ENCODE results near the gene AGTPBP1.

The AGTPBP1 gene

DNA sequence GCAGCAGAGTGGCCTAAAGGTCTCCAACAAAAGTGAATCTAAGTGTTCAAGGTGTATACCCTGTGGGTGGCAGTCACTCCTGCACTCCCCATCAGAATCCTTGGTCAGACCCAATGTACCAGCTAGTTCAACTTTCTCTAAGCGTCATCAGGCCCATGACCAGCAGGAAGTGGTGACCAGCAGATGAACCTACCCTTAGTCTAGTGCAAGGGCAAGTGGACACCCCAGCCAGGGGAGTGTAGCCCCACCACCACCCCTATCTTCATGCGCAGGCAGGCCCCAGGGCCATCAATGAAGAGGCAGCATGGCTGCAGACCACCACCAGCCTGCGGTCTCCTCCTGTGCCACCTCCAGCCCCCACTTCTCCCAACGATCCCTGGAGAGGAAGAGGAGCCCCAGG, 213.1 kb downstream of the AGTPBP1 start:
- DNase-seq = no peak

DNA sequence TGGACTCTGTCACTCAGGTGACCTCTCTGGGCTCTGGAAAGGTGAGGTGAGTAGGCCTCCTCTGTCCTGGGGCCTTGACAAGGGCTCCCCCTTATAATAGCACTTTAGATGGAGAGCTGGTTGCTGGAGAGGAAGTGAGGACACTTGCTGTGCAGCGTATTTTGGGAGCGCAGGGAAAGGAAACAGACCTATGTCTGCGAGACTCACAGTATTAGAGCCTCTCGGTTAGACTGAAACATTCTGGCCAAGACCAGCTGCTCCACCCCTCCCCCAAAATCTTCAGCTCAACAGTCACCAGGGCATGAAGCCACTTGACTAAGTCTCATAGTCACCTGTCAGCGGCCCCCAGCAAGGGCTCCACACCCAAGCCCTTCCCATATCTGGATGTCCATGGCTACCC, 213.6 kb downstream of the AGTPBP1 start:
- DNase-seq = no peak

DNA sequence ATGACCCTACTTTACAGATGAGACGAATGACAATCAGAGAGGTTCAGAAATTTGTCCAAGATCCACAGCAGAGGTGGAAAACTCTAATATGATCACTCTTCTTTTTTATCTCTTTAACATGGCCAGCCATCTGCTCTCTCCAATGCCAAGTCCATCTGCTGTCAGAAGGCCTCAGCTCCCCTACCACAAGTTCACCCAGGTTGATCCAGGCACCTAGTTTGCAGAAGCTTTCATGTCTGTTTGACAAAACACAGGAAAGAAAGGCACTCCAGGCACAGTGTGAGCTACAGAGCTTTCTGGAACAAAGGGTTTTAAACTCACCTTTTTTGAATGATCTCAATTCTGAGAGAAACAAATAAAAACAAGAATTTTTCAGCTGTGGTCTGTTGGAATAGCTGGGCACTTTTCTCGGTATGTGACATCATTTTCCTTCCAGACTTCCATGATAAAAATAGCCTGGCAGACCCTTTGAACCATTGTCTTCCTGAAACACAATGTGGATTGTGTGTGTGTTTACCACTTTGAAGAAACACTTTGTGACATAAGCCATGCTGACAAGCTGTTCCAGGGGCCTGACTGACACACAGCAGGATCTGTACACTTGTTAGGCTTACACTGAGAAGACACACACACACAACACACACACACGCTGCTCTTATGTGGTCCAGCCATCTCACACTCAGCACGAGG, 214.3 kb downstream of the AGTPBP1 start:
- no peak for DNase-seq

DNA sequence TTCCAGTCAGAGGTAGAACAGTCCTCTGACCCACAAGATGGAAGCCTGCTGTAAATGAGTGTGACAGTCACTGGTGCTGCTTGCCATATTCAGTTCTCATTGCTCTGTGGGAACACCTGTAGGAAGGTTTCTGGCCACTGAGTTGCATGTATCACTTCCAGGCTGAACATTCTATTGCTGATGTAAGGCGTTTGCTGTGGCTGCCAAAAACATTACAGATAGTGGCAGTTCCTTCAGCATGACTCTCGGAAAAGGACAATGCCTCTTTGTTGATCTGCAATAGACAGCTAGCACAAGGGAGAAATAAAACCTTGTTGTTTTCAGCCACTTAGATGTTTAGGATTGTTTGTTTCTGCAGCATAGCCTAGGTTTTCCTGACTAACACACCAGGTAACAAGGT, 217.2 kb downstream of the AGTPBP1 start:
- no peak for DNase-seq

DNA sequence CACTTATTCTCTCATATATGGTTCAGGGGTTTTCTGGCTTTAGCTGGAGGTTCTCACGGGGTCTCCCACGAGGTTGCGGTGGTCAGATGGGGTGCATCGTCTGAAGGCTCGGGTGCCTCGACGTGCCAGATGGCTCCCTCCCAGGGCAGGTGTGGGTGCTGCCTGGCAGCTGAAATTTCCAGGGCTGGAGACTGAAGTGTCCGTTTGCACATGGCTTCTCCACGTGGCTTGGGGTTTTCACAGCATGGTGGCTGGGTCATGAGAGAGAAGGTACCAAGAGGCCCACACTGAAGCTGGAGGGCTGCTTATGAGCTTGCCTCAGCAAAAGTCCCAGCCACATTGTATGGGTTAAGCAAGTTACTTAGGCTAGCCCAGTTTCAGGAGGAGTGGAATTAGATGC, 218.6 kb downstream of the AGTPBP1 start:
- no peak for DNase-seq

DNA sequence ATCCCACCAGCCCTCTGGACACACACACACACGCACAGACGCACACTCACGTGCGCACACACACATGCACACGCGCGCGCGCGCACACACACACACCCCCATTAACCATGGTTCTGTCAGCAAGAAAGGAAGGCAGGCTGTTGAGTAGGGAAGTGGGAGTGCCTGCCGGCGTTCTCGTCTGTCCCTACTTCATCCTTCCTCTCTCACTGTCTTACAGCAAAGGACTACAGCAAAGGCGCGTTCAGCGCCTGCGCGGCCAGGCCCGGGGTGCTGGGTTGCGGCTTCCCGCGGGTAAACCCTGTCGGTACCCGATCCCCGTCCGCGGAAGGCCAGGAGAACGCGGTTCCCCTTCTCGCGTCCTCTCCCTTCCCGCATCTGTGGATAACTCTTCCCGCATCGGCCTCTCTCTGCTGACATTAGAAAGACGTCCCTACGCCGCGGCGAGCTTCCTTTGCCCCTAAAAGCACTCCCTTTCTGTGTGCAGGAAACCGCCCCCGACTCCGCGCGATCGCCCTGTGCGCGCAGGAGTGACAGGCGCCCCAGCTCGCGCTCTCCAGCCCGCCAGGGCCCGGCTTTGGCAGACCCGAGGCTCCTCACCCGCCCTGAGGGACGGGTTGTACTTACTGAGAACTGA, 219.2 kb downstream of the AGTPBP1 start:
- peak; percentile 58 for DNase-seq

DNA sequence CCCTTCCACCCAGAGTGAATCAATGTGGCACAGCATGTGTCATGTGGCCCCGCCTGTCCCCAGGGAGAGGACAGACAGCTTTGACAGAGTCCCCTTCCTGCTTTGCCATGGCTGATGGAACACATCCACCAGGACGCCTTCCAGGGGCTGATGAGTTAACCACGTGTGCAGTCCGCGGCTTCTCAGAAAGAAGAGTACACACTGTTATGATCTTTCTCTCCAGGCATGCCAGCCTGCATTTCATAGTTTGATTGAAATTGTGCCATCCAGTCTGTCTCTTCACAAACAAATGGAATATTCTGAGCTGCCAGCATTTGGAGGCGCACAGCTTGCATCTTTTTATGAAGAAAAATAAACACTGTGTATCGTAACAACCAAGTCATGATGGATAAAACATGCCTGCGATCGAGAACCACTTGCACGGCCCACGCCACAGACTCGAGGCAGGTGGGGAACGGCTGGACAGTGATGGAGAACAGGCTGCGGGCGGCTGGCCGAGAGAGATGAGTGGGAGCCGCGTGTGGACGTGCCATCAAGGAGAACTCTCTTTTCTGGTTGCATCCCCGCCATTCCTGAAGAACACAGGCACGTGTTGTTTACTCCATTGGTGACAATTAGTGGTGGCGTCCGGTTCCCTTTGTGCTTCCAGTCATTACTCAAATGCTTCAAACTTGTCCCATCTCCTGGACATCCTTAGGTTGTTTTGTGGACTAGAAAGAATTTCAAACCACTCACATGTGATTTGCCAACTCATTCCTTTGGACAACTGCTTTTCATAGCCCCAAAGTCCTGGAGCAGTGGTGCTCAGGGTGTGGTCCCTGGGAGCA, 220.2 kb downstream of the AGTPBP1 start:
- no peak for DNase-seq

DNA sequence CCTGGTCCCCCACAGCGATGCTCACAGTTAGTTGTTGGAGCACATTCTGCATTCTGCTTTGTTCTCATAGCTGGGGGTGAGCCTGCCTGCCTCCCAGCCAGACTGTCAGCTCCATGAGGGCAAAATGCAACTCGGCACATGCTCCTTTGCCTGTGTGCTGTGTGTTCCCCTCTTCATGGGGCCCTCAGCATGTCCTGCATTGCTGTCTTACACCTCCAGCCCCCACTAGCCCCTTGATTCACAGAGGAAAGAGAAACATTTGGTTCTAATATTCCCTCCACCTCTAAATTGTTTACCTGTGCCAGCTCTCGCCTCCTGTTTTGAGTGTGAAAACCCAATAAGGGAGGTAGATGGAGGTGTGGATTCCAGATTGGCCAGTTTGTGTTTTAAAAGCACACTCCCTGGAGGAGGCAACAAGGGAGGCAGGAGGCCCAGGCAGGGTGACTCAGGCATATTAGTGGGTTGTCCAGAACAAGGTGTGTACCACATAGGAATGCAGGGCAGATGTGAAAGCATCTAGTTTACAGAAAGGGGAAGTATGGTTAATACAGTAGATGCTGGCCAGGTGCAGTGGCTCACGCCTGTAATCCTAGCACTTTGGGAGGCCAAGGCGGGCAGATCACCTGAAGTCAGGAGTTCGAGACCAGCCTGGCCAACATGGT, 224.6 kb downstream of the AGTPBP1 start:
- DNase-seq = no peak

DNA sequence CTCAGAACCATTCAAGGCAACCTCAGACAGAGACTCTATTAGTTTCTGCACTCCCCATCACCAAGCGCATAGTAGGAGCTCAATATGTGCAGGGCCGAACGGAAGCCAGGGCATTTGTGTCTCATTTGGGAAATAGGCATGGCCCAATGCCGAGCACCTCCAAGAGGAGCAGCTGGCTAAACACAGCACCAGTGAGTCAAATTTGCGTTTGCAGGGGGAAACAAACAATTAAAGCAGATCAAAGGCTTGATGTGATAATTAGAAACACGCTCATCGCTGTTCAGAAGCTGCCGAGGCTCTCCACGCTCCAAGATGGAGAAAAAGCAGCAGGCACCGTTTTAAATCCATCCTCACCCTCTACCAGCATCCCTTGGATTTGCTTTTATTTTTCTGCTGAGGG, 225.3 kb downstream of the AGTPBP1 start:
- no peak for DNase-seq

DNA sequence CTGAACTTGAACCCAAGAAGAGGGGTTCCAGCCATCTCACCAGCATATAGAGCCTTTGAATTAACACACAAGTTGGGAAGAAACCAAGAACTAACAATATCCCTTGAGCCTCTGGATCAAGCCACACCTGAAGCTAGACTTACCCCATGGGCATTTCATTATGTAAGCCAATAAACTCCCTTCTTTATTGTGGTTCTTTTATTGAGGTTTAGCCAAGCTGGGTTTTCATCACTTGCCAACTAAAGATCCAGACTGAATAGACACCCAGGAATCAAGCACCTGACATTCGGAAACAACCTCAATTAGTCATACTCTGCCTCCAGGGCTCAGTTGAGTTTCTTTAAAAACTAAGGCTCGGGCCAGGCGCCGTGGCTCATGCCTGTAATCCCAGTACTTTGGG, 226.7 kb downstream of the AGTPBP1 start:
- DNase-seq = no peak

DNA sequence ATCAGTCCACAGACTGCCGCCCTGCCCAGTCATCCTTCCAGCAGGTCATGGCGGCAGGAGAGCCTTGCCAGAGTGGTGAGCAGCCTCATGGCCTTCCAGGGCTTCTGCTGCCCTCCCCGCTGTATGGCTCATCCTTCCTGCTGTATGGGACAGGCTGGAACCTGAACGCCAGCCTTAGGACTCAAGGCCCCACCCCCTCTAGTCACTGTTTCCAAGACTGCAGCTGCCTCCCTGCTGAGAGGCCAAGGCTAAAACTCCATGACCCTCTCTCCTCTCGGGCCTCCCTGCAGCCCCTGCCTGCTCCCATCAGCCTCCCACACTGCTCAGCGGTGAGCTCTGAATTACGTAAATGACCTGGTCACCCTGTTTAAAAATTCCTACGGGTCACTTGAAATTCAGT, 227.5 kb downstream of the AGTPBP1 start:
- DNase-seq = no peak

DNA sequence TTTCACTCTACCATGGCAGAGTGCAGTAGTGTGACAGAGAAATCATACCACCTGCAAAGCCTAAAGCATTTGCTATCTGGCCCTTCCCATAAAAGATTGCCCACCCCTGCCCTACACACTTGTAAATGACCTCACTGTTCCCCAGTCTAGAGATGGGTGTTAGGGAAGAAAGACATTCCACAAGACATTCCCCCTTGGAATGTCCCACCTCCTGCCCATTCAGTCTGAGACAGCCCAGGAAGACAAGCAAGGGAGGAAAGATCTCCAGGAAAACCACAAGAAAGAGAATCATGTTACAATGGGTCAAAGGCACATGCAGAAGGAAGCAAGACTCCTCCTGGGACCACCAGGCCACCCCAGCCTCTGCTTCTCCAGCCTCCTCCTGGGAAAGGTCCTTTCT, 230.0 kb downstream of the AGTPBP1 start:
- DNase-seq = no peak

DNA sequence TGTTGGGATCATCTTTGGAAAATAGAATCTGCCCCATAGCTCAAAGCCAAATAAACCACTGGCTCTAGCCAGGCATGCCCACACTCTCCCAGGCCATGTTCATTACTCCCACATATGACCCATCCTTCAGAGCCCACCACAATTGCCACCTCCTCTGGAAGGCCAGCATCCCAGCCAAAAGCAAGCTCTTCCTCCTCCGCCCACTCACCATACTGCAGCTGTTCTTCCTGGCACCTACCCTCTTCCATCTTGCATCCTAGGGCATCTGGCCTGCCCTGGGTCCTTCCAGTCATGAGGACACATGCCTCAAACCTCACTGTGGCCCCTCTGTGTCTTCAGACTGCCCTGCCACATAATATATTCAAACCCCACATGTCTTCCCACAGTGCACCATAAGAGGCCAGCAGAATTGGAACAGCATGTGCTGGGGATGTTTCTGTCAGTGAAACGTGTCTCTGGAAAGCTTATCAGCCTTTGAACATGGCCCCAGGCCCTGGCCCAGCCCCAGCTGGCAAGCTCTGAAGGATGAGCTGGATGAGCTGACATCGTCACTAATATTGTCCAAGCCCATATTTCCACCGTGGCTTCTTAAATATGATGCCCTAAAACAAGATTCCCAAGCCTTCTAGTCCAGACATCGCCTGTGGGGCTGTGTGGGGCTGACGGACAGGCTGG, 230.8 kb downstream of the AGTPBP1 start:
- DNase-seq = no peak

DNA sequence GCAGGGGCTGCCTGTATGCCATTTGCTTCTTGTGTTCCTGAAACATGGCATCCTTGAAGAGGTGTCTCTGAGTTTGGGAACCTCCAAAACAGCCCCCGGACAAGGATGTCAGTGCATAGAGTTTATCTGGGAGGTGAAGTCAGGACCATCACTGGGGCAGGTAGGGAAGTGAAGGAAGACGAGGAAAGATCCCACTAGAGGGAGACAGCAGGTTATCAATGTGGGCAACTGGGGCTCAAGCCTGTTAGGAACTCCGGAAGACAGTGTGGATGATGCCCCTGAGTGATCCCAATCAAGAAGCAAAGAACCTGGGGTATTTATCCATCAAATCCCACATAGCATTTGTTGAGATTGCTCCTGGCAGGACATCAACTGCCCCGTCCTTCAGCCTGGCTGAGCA, 233.1 kb downstream of the AGTPBP1 start:
- DNase-seq = no peak

DNA sequence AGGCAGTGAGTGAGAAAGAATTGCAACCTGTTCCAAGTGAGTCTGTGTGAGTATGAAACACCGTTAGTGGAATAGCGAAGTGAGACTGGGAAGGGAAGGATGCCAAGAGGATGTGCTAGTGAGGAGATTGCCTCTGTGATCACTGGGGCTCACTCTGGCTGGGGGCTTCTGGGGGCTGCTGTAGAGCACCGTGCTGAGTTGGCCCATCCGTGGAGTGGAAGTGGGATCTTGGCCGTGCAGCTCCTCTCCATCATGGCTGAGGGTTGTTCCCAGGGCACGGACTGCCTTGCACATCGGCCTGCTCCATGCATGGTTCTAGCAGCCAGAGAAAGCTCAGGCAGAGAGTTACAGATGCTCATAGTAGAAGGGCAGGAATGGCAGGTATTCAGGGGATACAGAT, 236.1 kb downstream of the AGTPBP1 start:
- no peak for DNase-seq

DNA sequence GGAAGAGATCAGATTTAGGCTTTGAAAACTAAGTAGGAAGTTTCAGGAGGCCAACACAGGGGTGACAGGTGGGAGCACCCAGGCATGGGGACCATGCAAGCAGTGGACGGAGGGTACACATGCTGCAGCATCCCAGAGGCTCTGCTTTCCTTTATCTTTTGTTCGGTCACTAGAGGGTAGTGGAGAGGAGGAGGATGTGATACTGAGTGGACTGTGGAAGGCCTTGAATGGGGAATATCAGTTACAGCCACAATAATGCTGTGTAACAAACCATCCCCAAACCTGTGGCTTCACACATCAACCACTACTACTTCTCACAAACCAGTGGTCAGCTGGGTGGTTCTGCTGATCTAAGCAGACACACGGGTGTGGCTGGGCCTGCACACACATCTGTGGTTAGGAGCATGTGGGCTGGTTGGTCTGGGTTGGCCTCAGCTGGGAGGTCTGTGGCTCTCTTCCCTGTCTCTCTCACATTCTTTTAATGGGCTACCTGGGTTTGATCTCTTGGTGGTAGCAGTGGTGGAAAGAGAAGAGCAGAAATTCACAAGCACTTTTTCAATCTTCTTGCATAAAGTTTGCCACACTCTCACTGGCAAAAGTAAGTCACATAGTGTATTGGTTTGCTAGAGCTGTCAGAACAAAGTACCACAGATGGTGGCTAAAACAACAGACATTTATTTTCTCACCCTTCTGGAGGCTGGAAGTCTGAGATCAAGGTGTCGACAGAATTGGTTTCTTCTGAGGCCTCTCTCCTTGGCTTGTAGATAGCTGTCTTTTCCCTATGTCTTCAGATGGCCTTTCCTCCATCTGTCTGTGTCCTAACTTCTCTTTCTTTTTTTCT, 238.7 kb downstream of the AGTPBP1 start:
- DNase-seq = no peak

DNA sequence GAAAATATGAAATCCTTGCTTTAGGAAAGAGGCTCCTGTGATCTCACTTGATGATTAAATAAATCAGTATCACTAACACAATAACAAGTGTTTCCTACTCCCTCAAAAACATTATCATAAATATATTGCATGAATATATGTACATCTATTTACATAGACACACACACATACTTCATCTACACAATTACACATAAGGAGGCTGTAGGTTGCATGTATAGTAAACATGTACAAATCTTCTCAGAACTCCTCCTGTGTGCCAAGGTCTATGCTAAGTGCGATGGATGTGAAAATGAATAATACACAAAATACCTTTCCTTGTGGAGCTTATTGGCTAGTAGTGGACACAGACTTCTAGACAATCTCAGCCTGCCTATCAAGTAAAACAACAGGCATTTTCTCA, 239.9 kb downstream of the AGTPBP1 start:
- DNase-seq = no peak

DNA sequence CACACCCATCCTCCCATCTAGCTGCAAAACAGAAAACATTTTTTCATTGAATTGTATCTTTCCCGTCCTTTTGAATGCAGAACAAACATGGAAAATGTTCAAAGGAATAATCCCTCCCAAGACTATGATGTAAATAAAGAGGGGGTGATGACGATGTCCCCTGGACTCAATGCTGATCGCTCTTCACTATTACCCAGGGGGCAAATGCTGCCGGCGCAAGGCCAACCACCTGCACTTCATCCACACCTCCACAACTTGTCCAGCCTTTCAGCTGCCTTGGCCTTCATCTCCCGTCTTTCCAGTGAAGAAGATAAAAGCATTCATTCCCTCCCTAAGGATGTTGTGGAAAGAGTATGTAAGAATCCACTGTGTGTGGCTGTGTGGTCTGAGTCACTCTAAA, 240.3 kb downstream of the AGTPBP1 start:
- no peak for DNase-seq
